A673 (cell line): ENCODE measurements around the gene GMCL2. TPM values are rescaled to one million over a fixed set of nuclear protein-coding genes. Genes with fewer than 3 reads are reported as not detected.
A peak's percentile ranks its signal among the peaks of the same experiment; 100 is the strongest.

Source experiments
- BruUV-seq: library from RNA; stranded (reverse); fragments of 400-500 nt; replicated peaks from 2 replicates; lab custom pipeline; 2021; lab: Mats Ljungman, UMichigan
- CTCF ChIA-PET: fragments of 300-600 bp; sonication (Branson Sonifier 250); formaldehyde crosslinking; loops from one replicate; lab custom pipeline; 2022; ENCODE audit warnings: antibody characterized with exemption; lab: Charles Lee
- POLR2A ChIA-PET: fragments of 300-600 bp; sonication (Branson Sonifier 250); formaldehyde crosslinking; loops from one replicate; lab custom pipeline; 2022; ENCODE audit warnings: antibody characterized with exemption; ENCODE audit not compliant: low non-redundant PET; lab: Charles Lee
- DNase-seq: peaks from one replicate; pipeline ENCODE4 v3.0.0-alpha.2; 2015; ENCODE audit warnings: low spot score
- H3K27ac ChIP-seq: fragments of 200-600 bp; sonication (generic); 2 replicates; pipeline ENCODE4 v1.5.1; 2016; ENCODE audit warnings: mixed run types, low read depth, mild to moderate bottlenecking, mixed read lengths, antibody characterized with exemption, low read length; ENCODE audit not compliant: poor library complexity, severe bottlenecking
- H3K27me3 ChIP-seq: fragments of 200-600 bp; sonication (generic); replicated peaks from 2 replicates; pipeline ENCODE4 v1.6.1; 2017; ENCODE audit warnings: mixed run types, low read depth, mild to moderate bottlenecking, mixed read lengths, antibody characterized with exemption, low read length; ENCODE audit not compliant: insufficient read depth, poor library complexity
- H3K36me3 ChIP-seq: fragments of 200-600 bp; sonication (generic); 2 replicates; pipeline ENCODE4 v1.6.1; 2016; ENCODE audit warnings: mixed run types, mild to moderate bottlenecking, mixed read lengths, antibody characterized with exemption, low read length; ENCODE audit not compliant: insufficient read depth, poor library complexity, severe bottlenecking
- H3K4me1 ChIP-seq: fragments of 200-600 bp; sonication (generic); 2 replicates; pipeline ENCODE4 v1.6.1; 2017; ENCODE audit warnings: mixed run types, mild to moderate bottlenecking, mixed read lengths, antibody characterized with exemption, low read length; ENCODE audit not compliant: insufficient read depth, poor library complexity, severe bottlenecking
- H3K4me3 ChIP-seq: fragments of 200-600 bp; sonication (generic); 2 replicates; pipeline ENCODE4 v1.5.1; 2016; ENCODE audit warnings: low read depth, mixed run types, mild to moderate bottlenecking, mixed read lengths, low read length; ENCODE audit not compliant: poor library complexity, severe bottlenecking
- H3K9me3 ChIP-seq: fragments of 200-600 bp; sonication (generic); 2 replicates; pipeline ENCODE4 v1.6.1; 2016; ENCODE audit warnings: mixed run types, low read depth, mild to moderate bottlenecking, mixed read lengths, antibody characterized with exemption, low read length; ENCODE audit not compliant: poor library complexity, severe bottlenecking
- CTCF ChIP-seq: fragments of 300-800, 200-600 bp; sonication (generic); conservative IDR thresholded peaks from 2 replicates; pipeline ENCODE4 v1.5.1; 2017; ENCODE audit warnings: low read depth, mild to moderate bottlenecking, antibody characterized with exemption, low read length, moderate library complexity, mixed read lengths
- EZH2 ChIP-seq: fragments of 200-600 bp; sonication (generic); IDR thresholded peaks from 2 replicates; pipeline ENCODE4 v1.6.1; 2017; ENCODE audit warnings: borderline replicate concordance, low read depth, mild to moderate bottlenecking, mixed read lengths, antibody characterized with exemption, low read length; ENCODE audit not compliant: poor library complexity, severe bottlenecking
- intact Hi-C: fragments of 100-400 bp; cut with micrococcal nuclease; formaldehyde crosslinking; loops from one replicate; pipeline ENCODE4 v1.10.0; 2022; ENCODE audit not compliant: unreplicated experiment
- total RNA-seq: library from RNA; stranded (reverse); gene quantifications from 2 replicates; pipeline ENCODE4 v1.2.3, GENCODE V29; 2021

Gene GMCL2
- total RNA-seq, 1 experiment from 2014 or later = not detected

- Histone ChIP-seq H3K36me3 (peaks cover 94% of the 10 kb centered on the region), H3K27me3 (no peaks in the 10 kb centered on the region), H3K4me3 (no peak overlapping the region), H3K9me3 (no peaks in the 10 kb centered on the region), H3K4me1 (peaks cover 18% of the 10 kb centered on the region), H3K27ac (no peak overlapping the region)
- DNase-seq = no peak
- TSS peak; percentile 43 for BruUV-seq
- intact Hi-C loops = no loop called here
- TF ChIP-seq CTCF = no peak
- ChIA-PET POLR2A (interaction anchor here (0.7 kb wide), 1 partner anchor 20 kb away, joined by 3 read pairs; no protein-coding TSS in a partner anchor), CTCF (no interaction called here)
Observed at GRCh38 chr5:178210686-178211085, 23.5 kb upstream of the GMCL2 start.

GRCh38 chr5:178210073-178210535 is 22.9 kb upstream of the GMCL2 start:
- intact Hi-C loops = no loop called here
- no peak for TF ChIP-seq CTCF
- peaks cover 93% of the 10 kb centered on the region for H3K36me3 ChIP-seq
- POLR2A ChIA-PET = no interaction called here
- no peak for DNase-seq
- CTCF ChIA-PET = no interaction called here
- BruUV-seq = no TSS peak
- no peaks in the 10 kb centered on the region for H3K27me3 ChIP-seq
- no peak overlapping the region for H3K27ac ChIP-seq
- H3K4me3 ChIP-seq = no peak overlapping the region
- no peaks in the 10 kb centered on the region for H3K9me3 ChIP-seq
- H3K4me1 ChIP-seq = peaks cover 12% of the 10 kb centered on the region

GRCh38 chr5:178209334-178210072 is 22.3 kb upstream of the GMCL2 start:
- H3K36me3 ChIP-seq = peaks cover 92% of the 10 kb centered on the region
- ChIA-PET CTCF (no interaction called here), POLR2A (interaction anchor here (0.6 kb wide), 1 partner anchor 42 kb away, joined by 3 read pairs; no protein-coding TSS in a partner anchor)
- no peak overlapping the region for H3K4me3 ChIP-seq
- intact Hi-C loops = no loop called here
- H3K4me1 ChIP-seq = peaks cover 11% of the 10 kb centered on the region
- no TSS peak for BruUV-seq
- H3K9me3 ChIP-seq = no peaks in the 10 kb centered on the region
- H3K27ac ChIP-seq = no peak overlapping the region
- TF ChIP-seq EZH2 = no peak
- no peak for TF ChIP-seq CTCF
- no peak for DNase-seq
- no peaks in the 10 kb centered on the region for H3K27me3 ChIP-seq
